D341Med (cell line): ENCODE data around the gene LTBP1.

Experiments used
- DNase-seq: peaks from one replicate; pipeline ENCODE4 v3.0.0; 2012; ENCODE audit warnings: low spot score

The LTBP1 gene

DNA sequence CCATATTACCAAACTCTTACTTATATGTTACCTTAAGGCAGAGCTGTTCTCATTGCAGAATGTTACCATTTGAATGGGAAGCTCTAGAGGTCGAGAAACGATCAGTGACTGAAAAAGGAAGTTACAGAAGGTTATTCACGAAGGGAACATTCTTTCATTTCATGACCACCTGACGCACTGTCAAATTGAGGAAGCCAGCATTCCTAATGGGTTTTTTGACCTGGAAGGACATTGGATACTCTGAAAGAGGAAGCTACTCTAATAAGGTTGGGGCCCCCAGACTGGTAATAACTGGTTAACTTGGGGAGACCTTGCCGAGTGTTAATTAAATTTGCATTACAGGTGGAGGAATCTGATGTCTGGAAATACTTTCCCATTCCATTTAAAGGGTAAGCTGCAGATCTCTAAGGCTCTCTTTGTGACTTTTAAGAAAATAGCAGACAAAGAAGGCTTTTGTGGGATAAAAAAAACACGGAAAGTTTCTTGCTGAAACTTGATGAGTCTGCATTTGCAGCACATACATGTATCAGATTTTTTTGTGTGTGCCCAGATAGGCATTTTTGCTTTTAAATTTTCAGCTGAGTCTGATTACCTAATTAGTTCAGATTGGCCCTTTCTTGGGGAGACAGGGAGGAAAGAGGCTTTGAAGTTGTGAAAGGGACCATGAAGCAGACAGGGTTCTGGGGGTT is 137.1 kb downstream of the LTBP1 start:
- DNase-seq: no peak

DNA sequence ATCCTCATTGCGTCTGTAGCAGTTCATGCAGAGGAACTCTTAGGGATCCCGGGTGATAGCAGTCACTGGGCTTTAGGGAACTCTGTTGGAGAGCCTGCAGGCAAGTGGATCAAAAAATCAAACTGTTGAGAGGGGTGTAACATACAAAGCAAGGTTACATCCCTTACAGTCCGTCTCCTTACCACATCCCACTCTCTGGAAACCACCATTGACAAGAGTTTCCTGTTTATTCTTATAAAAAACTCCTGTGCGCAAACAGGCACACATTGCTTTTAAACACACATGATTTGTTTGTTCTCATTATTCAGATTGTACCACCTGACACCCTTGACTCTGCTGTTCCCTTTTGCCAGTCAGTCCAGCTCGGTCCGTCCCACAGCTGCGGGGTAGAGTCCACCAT is 137.7 kb downstream of the LTBP1 start:
- no peak for DNase-seq

DNA sequence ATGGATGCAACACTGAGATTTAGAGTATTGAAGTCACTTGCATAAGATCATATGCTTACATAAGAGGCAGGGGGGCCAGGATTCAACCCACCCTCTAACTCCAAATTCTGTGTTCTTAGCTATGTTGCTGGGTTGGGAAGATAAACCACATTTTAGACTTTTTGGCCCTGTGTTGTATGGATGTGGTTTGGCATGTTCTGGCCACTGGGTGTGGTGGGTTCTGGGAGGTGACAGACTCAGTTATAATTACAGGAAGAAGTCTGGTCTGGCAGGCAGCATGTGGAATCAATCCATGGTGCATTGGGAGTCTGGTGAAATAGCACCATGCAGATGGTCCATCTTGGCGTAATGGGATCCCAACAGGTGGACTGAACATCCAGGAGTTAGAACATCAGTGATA is 138.9 kb downstream of the LTBP1 start:
- DNase-seq: no peak

GRCh38 chr2:33086400-33087015 is 139.8 kb downstream of the LTBP1 start:
- peak; percentile 24 for DNase-seq

DNA sequence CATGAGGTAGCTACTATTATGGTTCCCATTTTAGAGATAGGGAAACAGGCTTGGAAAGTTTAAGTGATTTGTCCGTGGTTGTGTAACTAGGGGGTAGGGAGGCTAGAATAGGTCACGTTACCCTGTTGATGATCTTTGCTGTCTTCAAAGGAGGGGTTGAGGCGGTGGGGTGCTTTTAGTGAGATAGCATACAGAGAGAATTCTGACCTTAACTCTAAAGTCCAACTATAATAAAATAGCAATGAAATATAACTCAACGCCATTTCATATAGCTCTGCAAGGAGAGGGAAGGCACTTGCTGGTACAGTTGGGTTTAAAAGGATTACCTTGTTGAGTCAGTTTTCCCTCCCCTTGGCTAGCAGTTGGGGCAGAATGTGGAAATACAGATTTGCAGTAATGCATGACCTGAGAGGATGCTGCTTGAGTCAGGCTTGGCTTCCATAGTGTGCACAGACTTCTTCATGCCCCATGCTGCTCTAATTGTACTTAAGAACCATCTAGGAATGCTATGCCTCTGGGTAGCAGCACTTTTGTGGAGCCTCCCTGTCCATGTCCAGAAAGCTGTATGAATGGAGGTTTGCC is 143.9 kb downstream of the LTBP1 start:
- DNase-seq: no peak

DNA sequence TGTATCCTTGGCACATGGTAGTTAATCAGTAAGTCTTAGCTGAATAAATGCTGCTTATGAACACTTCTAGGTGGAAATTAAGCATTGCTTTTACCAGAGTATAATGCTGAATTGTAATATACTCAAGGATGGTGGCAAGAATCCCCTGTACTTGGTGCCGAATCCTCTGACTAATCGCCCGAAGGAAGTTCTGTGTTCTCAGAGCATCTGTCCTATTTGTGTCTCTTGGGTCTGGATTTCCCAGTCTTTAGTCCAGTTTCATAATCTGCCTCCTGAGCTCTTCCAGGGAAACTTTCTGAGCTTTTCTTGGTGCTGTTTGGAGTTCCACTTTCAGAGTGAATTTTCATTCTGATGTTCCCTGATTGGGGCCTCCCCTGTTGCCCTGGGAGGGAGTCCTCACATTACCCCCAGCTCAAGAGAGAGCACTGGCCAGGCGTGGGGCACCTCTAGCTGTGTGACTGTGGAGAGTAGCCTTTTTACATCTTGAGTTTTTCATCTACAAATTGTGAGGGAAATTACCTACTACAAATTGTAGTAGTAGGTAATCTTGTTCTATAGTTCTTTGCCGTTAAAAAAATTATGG is 144.9 kb downstream of the LTBP1 start:
- DNase-seq: no peak

GRCh38 chr2:33093283-33093993 is 146.7 kb downstream of the LTBP1 start:
- DNase-seq: no peak

GRCh38 chr2:33094303-33094702 is 147.6 kb downstream of the LTBP1 start:
- DNase-seq: no peak

DNA sequence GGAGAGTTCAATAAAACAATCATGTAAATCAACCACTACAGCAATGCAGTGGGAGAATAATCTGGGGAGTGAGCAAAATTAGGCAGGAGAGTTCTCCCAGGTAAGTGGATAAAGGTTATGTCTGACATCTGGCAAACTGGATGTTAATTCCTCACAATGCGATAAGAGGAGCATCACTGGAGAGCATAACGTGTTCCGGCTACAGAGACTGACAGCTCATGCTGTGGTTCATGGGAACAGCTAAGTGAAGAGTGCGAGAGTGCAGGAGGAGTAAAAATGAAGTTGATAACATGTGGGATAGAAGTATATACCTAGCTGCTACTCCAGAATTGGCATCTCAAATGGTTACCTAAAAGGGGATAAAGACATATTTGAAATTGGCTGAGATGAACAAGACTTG is 153.2 kb downstream of the LTBP1 start:
- no peak for DNase-seq

DNA sequence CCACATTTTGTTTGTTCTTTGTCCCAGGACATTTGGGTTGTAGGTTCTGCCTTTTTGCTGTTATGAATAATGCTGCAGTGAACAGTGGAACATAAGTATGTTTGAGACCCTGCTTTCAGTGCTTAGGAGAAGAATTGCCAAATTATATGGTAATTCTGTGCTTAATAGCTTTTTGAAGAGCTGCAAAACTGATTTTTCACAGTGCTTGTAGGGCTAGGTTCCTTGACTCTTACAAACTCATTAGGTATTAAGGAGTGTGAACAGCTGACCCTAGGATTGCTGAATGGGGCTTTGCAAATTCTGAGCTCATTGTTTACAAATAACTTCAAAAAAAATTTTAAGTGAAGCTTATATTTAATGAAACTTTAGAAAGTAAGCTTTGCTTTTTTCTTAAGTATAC is 154.2 kb downstream of the LTBP1 start:
- no peak for DNase-seq

DNA sequence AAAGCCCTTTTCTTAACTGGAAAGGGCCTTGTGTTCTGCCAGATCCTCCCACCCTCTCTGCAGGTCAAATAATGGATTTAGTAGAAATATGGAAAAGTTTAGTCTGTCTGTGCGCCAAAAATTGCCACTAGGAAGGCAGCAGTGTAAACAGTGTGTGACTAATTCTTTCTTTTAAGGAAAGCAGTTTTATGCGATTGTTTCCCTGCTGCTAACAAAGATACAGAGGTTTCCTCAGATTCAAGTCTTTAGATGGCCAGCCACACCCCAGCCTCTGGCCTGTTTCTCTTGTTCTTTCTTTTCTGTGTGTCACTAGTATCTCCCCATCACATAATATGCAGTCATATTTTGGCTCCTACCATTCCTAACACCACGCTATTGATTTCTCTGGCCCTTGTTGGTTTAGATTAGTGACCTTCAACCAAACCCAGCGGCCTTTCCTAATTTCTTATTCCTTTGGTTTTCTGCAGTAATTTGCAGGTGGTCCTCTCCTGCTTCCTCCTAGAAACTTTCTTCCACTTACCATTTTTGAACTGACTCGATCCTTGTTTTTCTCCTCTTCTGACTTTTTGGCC is 157.4 kb downstream of the LTBP1 start:
- no peak for DNase-seq

- no peak for DNase-seq
These were observed 158.0 kb downstream of the LTBP1 start for GRCh38 chr2:33104726-33105125.

DNA sequence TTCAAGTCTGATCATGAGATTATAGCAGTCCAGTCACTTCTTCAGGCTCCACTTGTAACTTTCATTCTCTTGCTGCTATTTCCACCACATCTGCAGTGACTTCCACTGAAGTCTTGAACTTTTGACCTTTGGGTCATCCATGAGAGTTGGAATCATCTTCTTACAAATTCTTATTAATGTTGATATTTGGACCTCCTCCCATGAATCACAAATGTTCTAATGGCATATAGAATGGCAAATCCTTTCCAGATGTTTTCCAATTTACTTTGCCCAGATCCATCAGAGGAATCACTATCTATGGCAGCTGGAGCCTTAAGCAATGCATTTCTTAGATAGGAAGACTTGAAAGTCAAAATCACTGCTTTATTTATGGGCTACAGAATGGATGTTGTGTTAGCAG is 159.4 kb downstream of the LTBP1 start:
- no peak for DNase-seq

- DNase-seq: no peak
These were observed 161.1 kb downstream of the LTBP1 start for GRCh38 chr2:33107690-33108482.

GRCh38 chr2:33108483-33109443 is 162.0 kb downstream of the LTBP1 start:
- DNase-seq: no peak

DNA sequence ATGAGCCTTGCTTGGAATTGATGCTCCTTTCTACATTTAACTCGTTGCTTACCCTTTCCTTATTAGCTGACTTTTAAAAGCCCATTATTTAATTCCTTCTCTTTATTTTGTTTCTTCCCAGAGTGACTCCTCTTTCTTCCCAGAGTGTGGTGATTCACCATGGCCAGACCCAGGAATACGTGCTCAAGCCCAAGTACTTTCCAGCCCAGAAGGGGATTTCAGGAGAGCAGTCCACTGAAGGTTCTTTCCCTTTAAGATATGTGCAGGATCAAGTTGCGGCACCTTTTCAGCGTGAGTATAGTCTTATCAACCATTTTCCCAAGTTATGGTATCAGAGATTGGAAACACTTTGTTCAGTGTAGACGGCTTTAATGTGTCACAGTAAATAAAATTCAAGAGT is 163.7 kb downstream of the LTBP1 start:
- DNase-seq: no peak

GRCh38 chr2:33111002-33111446 is 164.3 kb downstream of the LTBP1 start:
- DNase-seq: no peak

GRCh38 chr2:33115196-33115595 is 168.4 kb downstream of the LTBP1 start:
- DNase-seq: no peak

GRCh38 chr2:33115728-33116127 is 169.0 kb downstream of the LTBP1 start:
- no peak for DNase-seq

- DNase-seq: no peak
These were observed 170.0 kb downstream of the LTBP1 start for GRCh38 chr2:33116799-33117198.
